ENCODE measurements around the gene NEMF. TPM values are rescaled to one million over a fixed set of nuclear protein-coding genes. Genes with fewer than 3 reads are reported as not detected.

Gene NEMF, protein sequence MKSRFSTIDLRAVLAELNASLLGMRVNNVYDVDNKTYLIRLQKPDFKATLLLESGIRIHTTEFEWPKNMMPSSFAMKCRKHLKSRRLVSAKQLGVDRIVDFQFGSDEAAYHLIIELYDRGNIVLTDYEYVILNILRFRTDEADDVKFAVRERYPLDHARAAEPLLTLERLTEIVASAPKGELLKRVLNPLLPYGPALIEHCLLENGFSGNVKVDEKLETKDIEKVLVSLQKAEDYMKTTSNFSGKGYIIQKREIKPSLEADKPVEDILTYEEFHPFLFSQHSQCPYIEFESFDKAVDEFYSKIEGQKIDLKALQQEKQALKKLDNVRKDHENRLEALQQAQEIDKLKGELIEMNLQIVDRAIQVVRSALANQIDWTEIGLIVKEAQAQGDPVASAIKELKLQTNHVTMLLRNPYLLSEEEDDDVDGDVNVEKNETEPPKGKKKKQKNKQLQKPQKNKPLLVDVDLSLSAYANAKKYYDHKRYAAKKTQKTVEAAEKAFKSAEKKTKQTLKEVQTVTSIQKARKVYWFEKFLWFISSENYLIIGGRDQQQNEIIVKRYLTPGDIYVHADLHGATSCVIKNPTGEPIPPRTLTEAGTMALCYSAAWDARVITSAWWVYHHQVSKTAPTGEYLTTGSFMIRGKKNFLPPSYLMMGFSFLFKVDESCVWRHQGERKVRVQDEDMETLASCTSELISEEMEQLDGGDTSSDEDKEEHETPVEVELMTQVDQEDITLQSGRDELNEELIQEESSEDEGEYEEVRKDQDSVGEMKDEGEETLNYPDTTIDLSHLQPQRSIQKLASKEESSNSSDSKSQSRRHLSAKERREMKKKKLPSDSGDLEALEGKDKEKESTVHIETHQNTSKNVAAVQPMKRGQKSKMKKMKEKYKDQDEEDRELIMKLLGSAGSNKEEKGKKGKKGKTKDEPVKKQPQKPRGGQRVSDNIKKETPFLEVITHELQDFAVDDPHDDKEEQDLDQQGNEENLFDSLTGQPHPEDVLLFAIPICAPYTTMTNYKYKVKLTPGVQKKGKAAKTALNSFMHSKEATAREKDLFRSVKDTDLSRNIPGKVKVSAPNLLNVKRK
- polyA plus RNA-seq (2011; rRNA removed) (39.8 and 48.6 TPM in 2 replicates), polyA minus RNA-seq (2011; rRNA and poly(A)+ RNA removed) (66.8 and 104 TPM in 2 replicates)

DNA sequence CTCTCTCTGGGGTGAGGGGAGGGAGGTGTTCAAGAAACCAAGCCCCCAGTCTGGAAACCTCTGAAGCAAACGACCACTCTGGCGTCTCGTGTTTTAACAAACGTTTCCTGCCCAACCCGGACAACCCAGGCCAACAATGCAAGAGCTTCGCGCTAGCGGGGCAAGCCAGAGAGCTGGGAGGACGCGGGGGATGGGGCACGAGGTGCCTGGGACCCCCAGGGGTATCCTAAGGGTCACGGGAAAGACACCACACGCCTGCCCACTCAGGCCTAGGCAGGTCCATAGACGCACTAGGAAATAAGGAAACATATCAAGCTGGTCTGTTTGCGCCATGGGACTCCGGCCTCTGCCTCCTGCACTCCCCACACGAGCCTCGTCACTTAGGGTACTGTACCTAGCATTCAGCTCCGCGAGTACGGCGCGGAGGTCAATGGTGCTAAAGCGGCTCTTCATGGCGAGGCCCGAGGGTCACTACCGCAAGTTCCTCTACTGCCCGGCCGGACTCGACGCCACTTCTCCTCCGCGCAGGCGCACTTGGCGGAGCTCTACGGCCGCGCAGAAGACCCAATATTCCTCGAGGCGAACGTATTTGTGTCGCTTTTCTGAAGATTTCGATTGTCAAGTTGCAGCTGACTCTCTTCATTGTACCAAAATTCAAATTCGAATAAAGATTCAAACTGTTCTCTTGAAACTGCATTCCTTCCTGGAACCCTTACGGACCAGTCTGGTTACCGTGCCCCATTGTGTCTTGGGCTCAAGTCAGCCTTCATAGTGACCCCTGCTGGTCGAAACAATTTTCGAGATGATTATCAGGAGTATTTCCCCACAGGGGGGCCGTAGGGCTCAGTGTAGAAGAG lies at the start of gene NEMF:
Gene NEMF (minus strand): TSS at position 488 of the 857 bp plus-strand sequence. CDS start 35 bp downstream, at position 453.
- CTCF ChIA-PET: interaction anchor here (0.5 to 7.3 kb wide), 36 partner anchors 9 to 453 kb away, joined by 3 to 119 read pairs (median 4); partner anchors contain the start of genes KLHDC2 and VCPKMT
- H3K27ac ChIP-seq (ENCODE audit: low read depth, low read length): peak within 1 kb of the TSS; percentile 79
- POLR2A ChIA-PET: interaction anchor here (1.0 to 2.8 kb wide), 5 partner anchors 10 to 391 kb away, joined by 4 to 28 read pairs (median 4); partner anchors contain the start of genes KLHDC2, RPL36AL and VCPKMT

DNA sequence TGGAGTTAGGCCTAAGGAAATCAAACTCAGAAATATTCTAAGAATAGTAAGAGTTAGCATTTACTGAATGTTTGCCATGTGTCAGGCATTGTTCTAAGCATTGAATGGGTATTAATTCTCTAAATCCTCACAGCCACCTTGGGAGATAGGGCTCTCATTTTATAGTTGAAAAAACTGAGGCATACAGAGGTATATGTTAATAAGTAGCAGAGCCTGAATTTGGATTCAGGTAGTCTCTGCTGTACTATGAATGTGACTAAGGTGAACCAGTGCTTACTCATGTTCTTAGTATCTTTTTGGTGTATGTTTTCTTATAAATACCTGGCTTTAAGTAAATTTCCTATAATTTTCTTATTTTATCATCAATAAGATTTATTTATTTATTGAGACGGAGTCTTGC lies 48.4 kb upstream of the NEMF start:
- DNase-seq (ENCODE audit: low read depth, low spot score): no peak
- Histone ChIP-seq H3K9me3 (ENCODE audit: control insufficient read depth, insufficient read depth, low read length) (no peaks in the 10 kb centered on the region), H3K4me3 (ENCODE audit: low read depth, low read length) (no peak overlapping the region), H3K27ac (ENCODE audit: low read depth, low read length) (no peak overlapping the region), H3K27me3 (ENCODE audit: control insufficient read depth, insufficient read depth, low read length) (no peaks in the 10 kb centered on the region)
- ChIA-PET CTCF (no interaction called here), POLR2A (no interaction called here)
- TF ChIP-seq, protein P1, sequence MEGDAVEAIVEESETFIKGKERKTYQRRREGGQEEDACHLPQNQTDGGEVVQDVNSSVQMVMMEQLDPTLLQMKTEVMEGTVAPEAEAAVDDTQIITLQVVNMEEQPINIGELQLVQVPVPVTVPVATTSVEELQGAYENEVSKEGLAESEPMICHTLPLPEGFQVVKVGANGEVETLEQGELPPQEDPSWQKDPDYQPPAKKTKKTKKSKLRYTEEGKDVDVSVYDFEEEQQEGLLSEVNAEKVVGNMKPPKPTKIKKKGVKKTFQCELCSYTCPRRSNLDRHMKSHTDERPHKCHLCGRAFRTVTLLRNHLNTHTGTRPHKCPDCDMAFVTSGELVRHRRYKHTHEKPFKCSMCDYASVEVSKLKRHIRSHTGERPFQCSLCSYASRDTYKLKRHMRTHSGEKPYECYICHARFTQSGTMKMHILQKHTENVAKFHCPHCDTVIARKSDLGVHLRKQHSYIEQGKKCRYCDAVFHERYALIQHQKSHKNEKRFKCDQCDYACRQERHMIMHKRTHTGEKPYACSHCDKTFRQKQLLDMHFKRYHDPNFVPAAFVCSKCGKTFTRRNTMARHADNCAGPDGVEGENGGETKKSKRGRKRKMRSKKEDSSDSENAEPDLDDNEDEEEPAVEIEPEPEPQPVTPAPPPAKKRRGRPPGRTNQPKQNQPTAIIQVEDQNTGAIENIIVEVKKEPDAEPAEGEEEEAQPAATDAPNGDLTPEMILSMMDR (IDR thresholded peaks at IDR 0.05; ENCODE audit: low read depth, low read length): no peak

More for the DNA sequence above, at the start of gene NEMF:
- DNase-seq (ENCODE audit: low read depth, low spot score): peak; percentile 69
- H3K9me3 ChIP-seq (ENCODE audit: control insufficient read depth, insufficient read depth, low read length): no peaks in the 10 kb centered on the region
- TF ChIP-seq, protein P1 (IDR thresholded peaks at IDR 0.05; ENCODE audit: low read depth, low read length): peak; percentile 84
- H3K4me3 ChIP-seq (ENCODE audit: low read depth, low read length): peak within 1 kb of the TSS; percentile 99
- H3K27me3 ChIP-seq (ENCODE audit: control insufficient read depth, insufficient read depth, low read length): no peaks in the 10 kb centered on the region

DNA sequence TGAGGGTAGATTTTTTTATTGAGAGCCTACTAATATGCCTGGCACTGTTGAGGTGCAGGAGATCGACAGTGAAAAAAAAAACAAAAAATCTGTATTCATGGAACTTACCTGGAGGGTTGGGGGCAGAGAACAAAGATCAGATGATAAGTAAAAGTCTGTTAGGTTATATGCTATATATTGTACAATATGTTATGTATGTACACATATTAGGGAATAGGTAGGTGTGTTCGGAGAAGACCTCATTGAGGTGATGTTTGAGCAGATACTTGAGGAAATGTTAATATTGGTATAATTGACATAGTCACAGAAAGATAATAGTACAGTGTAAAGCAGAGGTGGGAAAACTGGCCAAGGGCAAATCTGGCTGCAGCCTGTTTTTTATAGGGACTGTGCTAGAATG lies 45.9 kb upstream of the NEMF start:
- DNase-seq (ENCODE audit: low read depth, low spot score): no peak
- ChIA-PET POLR2A (interaction anchor here (0.7 kb wide), 1 partner anchor 56 kb away, joined by 10 read pairs; no protein-coding TSS in a partner anchor), CTCF (interaction anchor here (1.4 kb wide), 1 partner anchor 33 kb away, joined by 3 read pairs; no protein-coding TSS in a partner anchor)
- H3K4me3 ChIP-seq (ENCODE audit: low read depth, low read length): no peak overlapping the region
- H3K9me3 ChIP-seq (ENCODE audit: control insufficient read depth, insufficient read depth, low read length): no peaks in the 10 kb centered on the region; the same call in 1 of the 2 replicates
- H3K27me3 ChIP-seq (ENCODE audit: control insufficient read depth, insufficient read depth, low read length): no peaks in the 10 kb centered on the region
- TF ChIP-seq, protein P1 (IDR thresholded peaks at IDR 0.05; ENCODE audit: low read depth, low read length): no peak
- H3K27ac ChIP-seq (ENCODE audit: low read depth, low read length): no peak overlapping the region

DNA sequence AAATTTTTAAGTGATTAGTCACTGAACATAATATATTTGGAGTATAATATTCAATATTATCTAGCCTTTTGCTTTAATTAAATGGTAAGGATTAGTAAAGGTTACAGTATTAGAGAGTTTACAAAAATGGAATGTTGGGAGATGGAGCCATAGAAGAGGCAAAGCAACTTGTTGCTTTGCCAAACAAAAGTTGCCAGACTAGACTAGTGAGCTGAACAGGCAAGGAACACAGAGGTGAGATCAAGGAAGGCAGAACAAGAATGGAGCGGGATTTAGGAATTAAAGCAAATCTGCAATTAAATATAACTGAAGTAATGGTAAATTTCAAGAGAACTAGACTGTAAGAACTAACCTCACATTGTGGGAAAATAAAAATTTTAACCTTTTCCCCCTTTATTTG lies 45.4 kb upstream of the NEMF start:
- Histone ChIP-seq H3K27me3 (ENCODE audit: control insufficient read depth, insufficient read depth, low read length) (no peaks in the 10 kb centered on the region), H3K27ac (ENCODE audit: low read depth, low read length) (no peak overlapping the region), H3K4me3 (ENCODE audit: low read depth, low read length) (no peak overlapping the region), H3K9me3 (ENCODE audit: control insufficient read depth, insufficient read depth, low read length) (no peaks in the 10 kb centered on the region; the same call in 1 of the 2 replicates)
- no peak for DNase-seq (ENCODE audit: low read depth, low spot score)
- TF ChIP-seq, protein P1 (IDR thresholded peaks at IDR 0.05; ENCODE audit: low read depth, low read length): no peak
- ChIA-PET POLR2A (no interaction called here), CTCF (interaction anchor here (1.4 kb wide), 1 partner anchor 32 kb away, joined by 3 read pairs; no protein-coding TSS in a partner anchor)
